Suprapubic skin (tissue), 3 donors: Measurements from ENCODE around the gene VAMP2.

Source experiments
- POLR2AphosphoS5 ChIP-seq, 3 donors: sonication (generic); formaldehyde crosslinking; IDR thresholded peaks; one replicate each; pipeline ENCODE4 v1.6.1; 2017; ENCODE audit warnings: antibody characterized with exemption in 3 of 3
- TF ChIP-seq, protein P1 (sequence below), 2 donors: fragments of 200-600 bp in 1 of 2; fragments of 450-650 bp in 1 of 2; sonication (generic) in 1 of 2; IDR thresholded peaks; one replicate each; pipeline ENCODE4 v1.5.1; 2016 to 2019; ENCODE audit warnings: antibody characterized with exemption in 2 of 2, mild to moderate bottlenecking in 1 of 2, moderate library complexity in 1 of 2

GRCh38 chr17:8159032-8159400 lies 3.7 kb downstream of the VAMP2 start:
- TF ChIP-seq, protein P1, sequence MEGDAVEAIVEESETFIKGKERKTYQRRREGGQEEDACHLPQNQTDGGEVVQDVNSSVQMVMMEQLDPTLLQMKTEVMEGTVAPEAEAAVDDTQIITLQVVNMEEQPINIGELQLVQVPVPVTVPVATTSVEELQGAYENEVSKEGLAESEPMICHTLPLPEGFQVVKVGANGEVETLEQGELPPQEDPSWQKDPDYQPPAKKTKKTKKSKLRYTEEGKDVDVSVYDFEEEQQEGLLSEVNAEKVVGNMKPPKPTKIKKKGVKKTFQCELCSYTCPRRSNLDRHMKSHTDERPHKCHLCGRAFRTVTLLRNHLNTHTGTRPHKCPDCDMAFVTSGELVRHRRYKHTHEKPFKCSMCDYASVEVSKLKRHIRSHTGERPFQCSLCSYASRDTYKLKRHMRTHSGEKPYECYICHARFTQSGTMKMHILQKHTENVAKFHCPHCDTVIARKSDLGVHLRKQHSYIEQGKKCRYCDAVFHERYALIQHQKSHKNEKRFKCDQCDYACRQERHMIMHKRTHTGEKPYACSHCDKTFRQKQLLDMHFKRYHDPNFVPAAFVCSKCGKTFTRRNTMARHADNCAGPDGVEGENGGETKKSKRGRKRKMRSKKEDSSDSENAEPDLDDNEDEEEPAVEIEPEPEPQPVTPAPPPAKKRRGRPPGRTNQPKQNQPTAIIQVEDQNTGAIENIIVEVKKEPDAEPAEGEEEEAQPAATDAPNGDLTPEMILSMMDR (IDR thresholded peaks at IDR 0.05): no peak
- TF ChIP-seq POLR2AphosphoS5 (IDR thresholded peaks at IDR 0.05): no peak
